ENCODE measurements around the gene GJC3.

Gene GJC3

GRCh38 chr7:99923200-99923599 is 6.2 kb downstream of the GJC3 start:
- no peak overlapping the region for H3K27ac ChIP-seq
- no peak for TF ChIP-seq CTCF (conservative IDR thresholded peaks at IDR 0.05)
- no peak for TF ChIP-seq ZFX (IDR thresholded peaks at IDR 0.05)

- TF ChIP-seq ZFX (IDR thresholded peaks at IDR 0.05) (no peak), CTCF (conservative IDR thresholded peaks at IDR 0.05) (no peak)
- H3K27ac ChIP-seq: peak overlapping the region; percentile 93
Observed at GRCh38 chr7:99920149-99920548, 9.3 kb downstream of the GJC3 start.

GRCh38 chr7:99919814-99920112 is 9.7 kb downstream of the GJC3 start:
- H3K27ac ChIP-seq: peak overlapping the region; percentile 93
- TF ChIP-seq ZFX (IDR thresholded peaks at IDR 0.05) (no peak; the same call in 1 of the 2 replicates), CTCF (conservative IDR thresholded peaks at IDR 0.05) (no peak)

GRCh38 chr7:99918959-99919813 is 10.2 kb downstream of the GJC3 start, which contains the start of gene TRIM4:
Gene TRIM4, minus strand, starts transcription at chr7:99919530. Its CDS starts 129 bp downstream, at chr7:99919401.
- TF ChIP-seq CTCF (conservative IDR thresholded peaks at IDR 0.05) (peak; percentile 66), ZFX (IDR thresholded peaks at IDR 0.05) (peak; percentile 91)
- H3K27ac ChIP-seq: peak within 1 kb of the TSS; percentile 93

- TF ChIP-seq CTCF (conservative IDR thresholded peaks at IDR 0.05) (no peak), ZFX (IDR thresholded peaks at IDR 0.05) (no peak)
- no peak overlapping the region for H3K27ac ChIP-seq
Observed at GRCh38 chr7:99910976-99911375, 18.4 kb downstream of the GJC3 start.

- TF ChIP-seq CTCF (conservative IDR thresholded peaks at IDR 0.05): no peak
- no peak for TF ChIP-seq ZFX (IDR thresholded peaks at IDR 0.05)
- H3K27ac ChIP-seq: no peak overlapping the region
Observed at GRCh38 chr7:99901581-99901980, 27.8 kb downstream of the GJC3 start.

GRCh38 chr7:99899830-99900519 is 29.4 kb downstream of the GJC3 start:
- H3K27ac ChIP-seq: no peak overlapping the region
- no peak for TF ChIP-seq ZFX (IDR thresholded peaks at IDR 0.05)
- no peak for TF ChIP-seq CTCF (conservative IDR thresholded peaks at IDR 0.05)
